ENCODE measurements around the gene TSPYL4. TPM values are rescaled to one million over a fixed set of nuclear protein-coding genes. Genes with fewer than 3 reads are reported as not detected.

The TSPYL4 gene
- total and polyA plus RNA-seq, 2 donors (not counting 3 experiments of a cell fraction or from before 2014, with no cell fraction given) = 24.5 to 43.1 TPM

DNA sequence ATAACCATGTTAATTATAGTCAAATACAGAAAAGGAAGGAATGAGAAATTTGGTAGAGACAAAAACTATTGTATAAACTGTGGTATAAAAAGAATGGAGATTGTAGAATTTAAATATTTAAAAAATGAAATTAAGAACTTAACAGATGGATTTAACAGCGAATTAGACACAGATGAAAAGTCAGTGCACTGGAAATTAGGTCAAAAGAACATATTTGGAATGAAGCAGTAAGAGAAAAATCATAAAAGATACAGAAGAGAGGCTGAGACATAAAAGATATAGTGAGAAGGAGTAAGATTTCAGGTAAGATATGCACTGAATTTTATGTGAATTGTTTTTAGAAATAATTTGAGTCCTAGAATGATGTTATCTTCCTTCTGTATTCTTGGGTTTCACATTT lies 14.0 kb downstream of the TSPYL4 start:
- no peak overlapping the region for H3K27ac ChIP-seq (ENCODE audit: insufficient read depth, low read depth, low read length)
- H3K4me1 ChIP-seq (ENCODE audit: control insufficient read depth, extremely low read depth, insufficient read depth, low read length) = no peaks in the 10 kb centered on the region
- no peak overlapping the region for H3K4me2 ChIP-seq (ENCODE audit: insufficient read depth, low read length)
- TF ChIP-seq GATA2 (IDR thresholded peaks at IDR 0.05; ENCODE audit: insufficient read depth, insufficient read length, low read depth, low read length) = no peak
- no peak for FAIRE-seq
- H3K9me1 ChIP-seq (replicated peaks; ENCODE audit: control insufficient read depth, extremely low read depth, insufficient read depth, low read length) = no peaks in the 10 kb centered on the region
- peaks cover 0 to 2% of the 10 kb centered on the region in 2 experiments for H3K36me3 ChIP-seq (ENCODE audit: control insufficient read depth in 2 of 2, extremely low read depth in 1 of 2, insufficient read depth in 2 of 2, low read length in 2 of 2)
- no peaks in the 10 kb centered on the region for H3K79me2 ChIP-seq (ENCODE audit: control insufficient read depth, insufficient read depth, low read length)
- dilution Hi-C loops (cut with MboI; ENCODE audit: extremely low pct_ligation_motif_present, low sequenced_read_pairs) = no loop called here
- DNase-seq (ENCODE audit: low read depth, low spot score) = no peak
- H4K20me1 ChIP-seq (replicated peaks; ENCODE audit: control insufficient read depth, extremely low read depth, insufficient read depth, low read length) = no peaks in the 10 kb centered on the region
- no peak overlapping the region for H2AFZ ChIP-seq (ENCODE audit: low read depth, low read length)
- no peaks in the 10 kb centered on the region for H3K9me3 ChIP-seq (replicated peaks; ENCODE audit: control insufficient read depth, insufficient read depth, low read length)
- intact Hi-C loops (cut with micrococcal nuclease) = no loop called here
- CTCF ChIA-PET = no interaction called here
- no peak overlapping the region for H3K4me3 ChIP-seq (replicated peaks in 1 of 3; ENCODE audit: insufficient read depth in 1 of 3, low read depth in 1 of 3, low read length in 3 of 3)
- no peaks in the 10 kb centered on the region for H3K27me3 ChIP-seq (ENCODE audit: control insufficient read depth in 2 of 2, insufficient read depth in 2 of 2, low read length in 2 of 2)
- BruUV-seq (replicated peaks) = no TSS peak
- POLR2A ChIA-PET = no interaction called here
- no peak overlapping the region for H3K9ac ChIP-seq (replicated peaks; ENCODE audit: extremely low read depth, insufficient read depth, low read length)

- Histone ChIP-seq H3K27ac (ENCODE audit: insufficient read depth, low read depth, low read length) (no peak overlapping the region), H3K9me3 (replicated peaks; ENCODE audit: control insufficient read depth, insufficient read depth, low read length) (no peaks in the 10 kb centered on the region), H3K9me1 (replicated peaks; ENCODE audit: control insufficient read depth, extremely low read depth, insufficient read depth, low read length) (no peaks in the 10 kb centered on the region), H3K4me1 (ENCODE audit: control insufficient read depth, extremely low read depth, insufficient read depth, low read length) (no peaks in the 10 kb centered on the region), H2AFZ (ENCODE audit: low read depth, low read length) (no peak overlapping the region), H3K27me3 (ENCODE audit: control insufficient read depth in 2 of 2, insufficient read depth in 2 of 2, low read length in 2 of 2) (no peaks in the 10 kb centered on the region), H3K4me3 (replicated peaks in 1 of 3; ENCODE audit: insufficient read depth in 1 of 3, low read depth in 1 of 3, low read length in 3 of 3) (no peak overlapping the region), H3K36me3 (ENCODE audit: control insufficient read depth in 2 of 2, extremely low read depth in 1 of 2, insufficient read depth in 2 of 2, low read length in 2 of 2) (peaks cover 0 to under 1% of the 10 kb centered on the region in 2 experiments), H3K9ac (replicated peaks; ENCODE audit: extremely low read depth, insufficient read depth, low read length) (no peak overlapping the region), H3K4me2 (ENCODE audit: insufficient read depth, low read length) (no peak overlapping the region), H3K79me2 (ENCODE audit: control insufficient read depth, insufficient read depth, low read length) (no peaks in the 10 kb centered on the region), H4K20me1 (replicated peaks; ENCODE audit: control insufficient read depth, extremely low read depth, insufficient read depth, low read length) (no peaks in the 10 kb centered on the region)
- dilution Hi-C loops (cut with MboI; ENCODE audit: extremely low pct_ligation_motif_present, low sequenced_read_pairs) (no loop called here), intact Hi-C loops (cut with micrococcal nuclease) (no loop called here)
- ChIA-PET CTCF (interaction anchor here (1.0 to 5.4 kb wide), 2 partner anchors 21 to 29 kb away, joined by 3 to 21 read pairs; no protein-coding TSS in a partner anchor), POLR2A (no interaction called here)
- FAIRE-seq = no peak
- TF ChIP-seq POLR2AphosphoS5 (IDR thresholded peaks at IDR 0.05; ENCODE audit: insufficient read depth, low read depth, low read length) = no peak
- TF ChIP-seq GATA2 (IDR thresholded peaks at IDR 0.05; ENCODE audit: insufficient read depth, insufficient read length, low read depth, low read length) = no peak
- no peak for TF ChIP-seq MYC (IDR thresholded peaks at IDR 0.05; ENCODE audit: low read depth, low read length)
- TF ChIP-seq POLR2A (IDR thresholded peaks at IDR 0.05; ENCODE audit: low read depth, low read length) = no peak
- TF ChIP-seq JUN (IDR thresholded peaks at IDR 0.05; ENCODE audit: borderline replicate concordance, insufficient read depth, insufficient read length, low read depth) = no peak
- no peak for TF ChIP-seq EZH2 (IDR thresholded peaks at IDR 0.05; ENCODE audit: borderline replicate concordance, low read depth, low read length, severe bottlenecking)
- no peak for TF ChIP-seq MAX (IDR thresholded peaks at IDR 0.05; ENCODE audit: insufficient read depth, insufficient read length)
- TF ChIP-seq CTCF (IDR thresholded peaks at IDR 0.05; ENCODE audit: extremely low read depth in 1 of 2, insufficient read depth in 1 of 2, low read depth in 1 of 2, low read length in 2 of 2) = no peak
- TF ChIP-seq FOS (IDR thresholded peaks at IDR 0.05; ENCODE audit: borderline replicate concordance, insufficient read depth, low read length) = no peak
- no peak for DNase-seq (ENCODE audit: low read depth, low spot score)
- no TSS peak for BruUV-seq (replicated peaks)
These were observed 14.6 kb downstream of the TSPYL4 start for GRCh38 chr6:116239256-116239655.

Measured in endothelial cell of umbilical vein (primary cell).